Stimulated activated CD4-positive, alpha-beta T cell treated with anti-CD3 and anti-CD28 coated beads, Interleukin-1b, Interleukin-23, amount 100 ng/mL, for 48 hours (primary cell): Measurements from ENCODE around the gene MALAT1.
"Not testable (repeated sequence)": the region's sequence is repeated elsewhere in the genome, so short reads cannot be mapped to it uniquely, and the experiment has no call there.

ENCODE experiments used
- DNase-seq: peaks from one replicate; pipeline ENCODE4 v3.0.0-alpha.2; 2020

The MALAT1 gene

DNA sequence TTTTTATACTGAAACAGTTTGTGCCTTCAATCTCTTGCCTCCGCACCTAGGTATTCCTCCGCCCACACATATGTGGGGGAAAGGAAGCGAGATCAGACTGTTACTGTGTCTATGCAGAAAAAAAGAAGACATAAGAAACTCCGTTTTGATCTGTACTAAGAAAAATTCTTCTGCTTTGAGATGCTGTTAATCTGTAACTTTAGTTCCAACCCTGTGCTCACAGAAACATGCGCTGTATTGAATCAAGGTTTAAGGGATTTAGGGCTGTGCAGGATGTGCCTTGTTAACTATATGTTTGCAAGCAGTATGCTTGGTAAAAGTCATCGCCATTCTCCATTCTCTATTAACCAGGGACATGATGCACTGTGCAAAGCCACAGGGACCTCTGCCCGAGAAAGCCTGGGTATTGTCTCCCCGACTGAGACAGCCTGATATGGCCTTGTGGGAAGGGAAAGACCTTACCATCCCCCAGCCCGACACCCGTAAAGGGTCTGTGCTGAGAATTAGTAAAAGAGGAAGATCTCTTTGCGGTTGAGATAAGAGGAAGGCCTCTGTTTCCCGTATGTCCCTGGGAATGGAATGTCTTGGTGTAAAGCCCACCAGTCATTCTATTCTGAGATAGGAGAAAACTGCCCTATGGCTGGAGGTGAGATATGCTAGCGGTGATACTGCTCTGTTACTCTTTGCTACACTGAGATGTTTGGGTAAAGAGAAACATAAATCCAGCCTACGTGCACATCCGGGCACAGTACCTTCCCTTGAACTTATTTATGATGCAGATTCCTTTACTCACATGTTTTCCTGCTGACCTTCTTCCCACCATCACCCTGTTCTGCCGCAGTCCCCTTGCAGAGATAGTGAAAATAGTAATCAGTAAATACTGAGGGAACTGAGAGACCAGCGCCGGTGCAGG is 24.1 kb downstream of the MALAT1 start:
- DNase-seq = not testable (repeated sequence)

DNA sequence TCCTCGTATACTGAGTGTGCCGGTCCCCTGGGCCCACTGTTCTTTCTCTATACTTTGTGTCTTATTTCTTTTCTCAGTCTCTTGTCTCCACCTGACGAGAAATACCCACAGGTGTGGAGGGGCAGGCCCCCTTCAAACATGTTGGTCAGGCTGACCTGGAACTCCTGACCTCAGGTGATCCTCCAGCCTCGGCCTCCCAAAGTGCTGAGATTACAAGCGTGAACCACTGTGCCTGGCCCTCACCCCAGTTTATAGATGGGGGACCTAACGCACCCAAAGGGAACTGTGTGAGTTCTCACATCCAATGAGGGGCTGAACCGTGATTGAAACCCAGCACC is 24.8 kb downstream of the MALAT1 start:
- DNase-seq = not testable (repeated sequence)

DNA sequence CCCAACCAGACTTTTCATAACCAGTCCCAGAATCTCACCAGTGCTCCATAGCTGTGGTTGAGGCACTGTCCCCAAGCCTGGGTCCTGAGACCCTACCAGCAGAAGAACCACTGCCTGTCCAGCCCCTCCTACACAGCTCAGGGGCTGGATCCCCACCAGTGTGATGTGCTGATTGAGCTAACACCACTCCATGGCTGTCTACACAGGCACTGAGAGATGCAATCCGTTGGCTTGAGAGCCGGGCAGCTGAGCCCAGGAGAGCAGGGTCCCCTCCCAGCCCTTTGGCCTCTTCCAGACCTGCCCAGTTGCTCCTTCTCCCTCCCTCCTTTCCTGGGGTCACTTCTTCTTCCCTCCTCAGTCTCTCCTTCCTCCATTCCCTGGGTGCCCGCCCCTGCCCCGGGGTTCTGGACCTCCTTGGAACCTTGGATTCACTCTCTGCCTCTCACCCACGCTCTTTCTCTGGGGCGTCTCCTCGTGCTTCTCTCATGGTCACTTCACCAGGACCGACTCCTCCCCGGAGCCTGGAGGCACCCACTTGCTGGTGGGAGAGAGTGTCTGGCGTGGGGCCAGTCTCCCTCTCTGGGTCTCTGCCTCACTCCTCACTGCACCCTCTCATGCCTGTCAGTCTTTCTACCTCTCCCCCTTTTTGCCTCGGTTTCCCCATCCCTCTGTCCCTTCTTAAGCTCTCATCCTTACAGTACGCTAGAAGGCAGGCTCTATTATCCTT is 25.3 kb downstream of the MALAT1 start:
- no peak for DNase-seq

DNA sequence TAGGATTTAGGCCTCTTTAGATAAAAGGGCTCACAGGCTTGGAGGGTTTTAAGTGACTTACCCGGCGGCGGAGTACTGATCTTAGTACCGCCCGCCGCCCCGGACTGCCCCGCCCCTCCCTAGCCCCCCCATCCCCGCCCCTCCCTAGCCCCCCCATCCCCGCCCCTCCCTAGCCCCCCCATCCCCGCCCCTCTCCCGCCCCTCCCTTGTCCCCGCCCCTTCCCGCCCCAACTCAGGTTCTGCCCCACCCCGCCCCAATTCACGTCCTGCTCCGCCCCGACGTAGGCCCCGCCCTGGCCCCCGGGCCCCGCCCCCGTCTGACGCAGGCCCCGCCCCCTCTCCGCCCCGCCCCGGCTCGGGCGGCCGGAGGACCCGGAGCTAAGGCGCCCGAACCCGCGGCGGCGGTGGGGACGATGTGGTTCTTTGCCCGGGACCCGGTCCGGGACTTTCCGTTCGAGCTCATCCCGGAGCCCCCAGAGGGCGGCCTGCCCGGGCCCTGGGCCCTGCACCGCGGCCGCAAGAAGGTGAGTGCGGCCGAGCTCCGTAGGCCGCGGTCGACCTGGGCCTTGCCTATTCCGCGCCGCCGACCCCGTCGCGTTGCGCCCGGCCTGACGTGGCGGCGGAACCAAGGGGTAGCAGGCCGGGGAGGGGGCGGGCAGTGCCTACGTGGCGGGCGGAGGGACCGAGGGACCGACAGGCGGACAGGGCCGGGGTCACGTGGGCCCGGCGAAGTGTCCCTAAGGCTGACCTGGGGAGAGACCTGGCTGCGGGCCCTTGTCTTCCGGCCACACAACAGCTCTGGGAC is 26.1 kb downstream of the MALAT1 start, which contains the start of gene SCYL1:
TSS of gene SCYL1 (plus strand) at position 343 of the 805 bp plus-strand sequence. CDS start at position 414, 71 bp downstream.
- DNase-seq = peak; percentile 78

DNA sequence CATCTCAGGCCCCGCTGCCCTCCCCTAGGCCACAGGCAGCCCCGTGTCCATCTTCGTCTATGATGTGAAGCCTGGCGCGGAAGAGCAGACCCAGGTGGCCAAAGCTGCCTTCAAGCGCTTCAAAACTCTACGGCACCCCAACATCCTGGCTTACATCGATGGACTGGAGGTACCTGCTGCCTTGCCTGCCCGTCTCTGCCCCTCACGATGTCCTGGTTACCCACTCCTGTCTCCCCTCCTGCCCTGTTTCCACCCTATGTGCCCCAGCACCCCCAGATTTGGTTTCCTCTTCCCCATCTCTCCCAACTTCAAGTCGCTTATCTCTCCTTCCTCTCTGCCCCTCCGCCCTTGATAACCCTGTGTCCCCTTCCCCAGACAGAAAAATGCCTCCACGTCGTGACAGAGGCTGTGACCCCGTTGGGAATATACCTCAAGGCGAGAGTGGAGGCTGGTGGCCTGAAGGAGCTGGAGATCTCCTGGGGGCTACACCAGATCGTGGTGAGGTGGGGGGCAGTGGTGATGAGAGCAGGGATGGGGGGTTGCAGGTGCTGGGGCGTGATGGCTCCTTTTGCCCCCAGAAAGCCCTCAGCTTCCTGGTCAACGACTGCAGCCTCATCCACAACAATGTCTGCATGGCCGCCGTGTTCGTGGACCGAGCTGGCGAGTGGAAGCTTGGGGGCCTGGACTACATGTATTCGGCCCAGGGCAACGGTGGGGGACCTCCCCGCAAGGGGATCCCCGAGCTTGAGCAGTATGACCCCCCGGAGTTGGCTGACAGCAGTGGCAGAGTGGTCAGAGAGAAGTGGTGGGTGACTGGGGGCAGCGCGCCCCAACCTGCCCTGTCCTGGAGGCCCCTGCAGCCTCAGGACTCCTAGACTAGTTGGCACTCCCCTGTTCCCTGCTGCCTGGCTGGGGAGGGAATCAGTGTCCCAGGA is 27.0 kb downstream of the MALAT1 start:
- DNase-seq = no peak

DNA sequence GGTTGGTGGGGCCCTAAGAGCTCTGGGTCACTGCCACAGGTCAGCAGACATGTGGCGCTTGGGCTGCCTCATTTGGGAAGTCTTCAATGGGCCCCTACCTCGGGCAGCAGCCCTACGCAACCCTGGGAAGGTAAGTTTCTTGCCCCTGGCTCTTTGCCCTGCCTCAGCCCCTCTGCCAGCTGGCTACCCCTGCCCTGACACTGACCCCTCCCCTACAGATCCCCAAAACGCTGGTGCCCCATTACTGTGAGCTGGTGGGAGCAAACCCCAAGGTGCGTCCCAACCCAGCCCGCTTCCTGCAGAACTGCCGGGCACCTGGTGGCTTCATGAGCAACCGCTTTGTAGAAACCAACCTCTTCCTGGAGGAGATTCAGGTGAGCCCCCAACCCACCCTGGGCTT is 27.9 kb downstream of the MALAT1 start:
- no peak for DNase-seq

DNA sequence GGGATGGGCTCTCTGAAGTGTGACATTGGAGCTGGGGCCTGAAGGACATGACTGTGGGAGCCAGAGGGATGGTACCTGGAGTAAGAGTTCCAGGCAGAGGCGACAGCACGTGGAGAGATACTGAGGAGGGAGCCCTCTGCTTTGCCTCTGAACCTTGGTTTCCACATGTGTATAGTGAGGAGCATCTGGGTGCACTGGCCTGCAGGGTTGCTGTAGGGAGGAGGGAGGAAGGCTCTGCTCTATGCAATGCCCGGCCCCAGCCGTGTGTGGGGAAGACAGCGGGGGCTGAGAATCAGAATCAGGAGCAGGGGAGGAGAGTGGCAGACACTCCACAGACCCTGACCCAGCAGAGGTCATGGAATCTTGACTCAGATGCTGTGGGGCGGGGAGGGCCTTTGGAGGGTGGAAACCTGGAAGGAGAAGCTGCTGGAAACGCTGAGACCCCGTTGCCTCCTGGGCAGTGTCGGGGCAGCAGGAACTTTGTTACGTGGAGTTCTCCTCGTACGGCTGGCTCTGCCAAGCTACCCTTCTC is 30.0 kb downstream of the MALAT1 start:
- DNase-seq = no peak

DNA sequence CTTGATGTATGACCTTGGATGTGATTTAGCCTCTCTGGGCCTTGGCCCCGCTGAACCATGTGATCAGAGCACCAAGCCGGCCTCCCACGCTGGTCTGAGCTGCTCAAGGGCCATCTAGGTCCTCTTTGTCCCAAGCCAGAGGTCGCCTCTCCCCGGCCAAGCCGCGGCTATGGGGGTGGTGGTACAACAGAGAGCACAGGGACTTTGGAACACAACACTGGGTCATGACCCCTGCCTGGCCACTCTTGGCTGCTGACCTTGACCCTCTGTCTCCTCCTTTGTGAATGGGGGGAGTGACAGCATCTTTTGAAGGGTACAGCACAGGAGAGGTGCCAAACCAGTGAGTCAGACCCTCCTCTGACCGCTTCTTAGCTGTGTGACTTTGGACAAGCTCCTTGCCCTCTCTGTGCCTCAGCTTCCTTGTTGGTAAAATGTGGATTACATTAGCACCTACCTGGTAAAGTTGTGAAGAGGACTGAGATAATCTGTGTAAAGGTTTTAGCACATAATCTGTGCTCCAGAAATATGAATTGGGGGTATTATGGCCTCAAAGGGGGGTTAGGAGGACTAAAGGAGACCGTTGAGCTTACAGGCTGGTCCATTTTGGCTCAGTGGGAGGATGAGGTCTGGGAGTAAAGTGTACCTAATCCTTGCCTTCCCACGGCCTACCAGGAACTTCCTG is 30.8 kb downstream of the MALAT1 start:
- DNase-seq = no peak

DNA sequence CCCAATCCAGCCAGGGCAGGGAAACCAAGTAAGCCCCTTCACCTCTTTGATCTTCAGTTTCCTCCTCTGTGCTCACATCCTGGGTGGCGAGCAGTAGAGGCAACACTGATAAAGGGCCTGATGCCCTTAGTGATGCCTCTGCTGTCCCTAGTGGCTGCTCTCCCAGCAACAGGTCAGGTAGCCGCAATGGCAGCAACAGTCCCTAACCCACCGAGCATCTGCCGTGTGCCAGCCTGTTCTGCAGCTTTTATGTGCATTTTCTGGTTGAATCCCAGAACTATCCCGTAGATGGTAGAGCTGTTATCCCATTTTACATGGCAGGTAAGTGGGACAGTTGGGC is 31.3 kb downstream of the MALAT1 start:
- no peak for DNase-seq

DNA sequence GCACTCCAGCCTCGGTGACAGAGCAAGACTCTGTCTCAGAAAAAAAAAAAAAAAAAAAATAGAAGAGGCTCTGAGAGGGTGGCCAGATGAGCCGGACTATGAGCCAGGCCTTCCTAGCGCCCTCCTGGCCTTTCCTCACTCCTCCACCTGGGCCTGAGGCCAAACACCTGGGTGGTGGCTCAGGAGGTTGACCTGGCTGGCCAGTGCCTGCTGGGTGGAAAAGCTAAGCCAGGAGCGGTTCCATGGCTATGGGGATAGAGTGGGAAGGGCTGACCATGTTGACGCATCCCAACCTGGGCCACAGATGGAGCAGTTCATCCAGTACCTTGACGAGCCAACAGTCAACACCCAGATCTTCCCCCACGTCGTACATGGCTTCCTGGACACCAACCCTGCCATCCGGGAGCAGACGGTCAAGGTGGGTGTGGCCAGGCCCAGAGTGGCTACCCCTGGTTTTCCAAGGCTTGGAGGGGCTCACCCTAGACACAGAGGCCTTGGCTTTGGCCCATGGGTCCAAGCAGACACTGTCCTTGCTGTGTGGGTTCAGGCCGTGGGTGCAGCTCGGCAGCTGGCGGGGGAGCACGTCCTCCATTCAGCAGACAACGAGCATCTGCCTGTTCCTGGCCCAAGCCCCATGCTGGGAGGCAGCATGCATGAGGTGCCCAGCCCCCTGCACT is 33.7 kb downstream of the MALAT1 start:
- DNase-seq = no peak

DNA sequence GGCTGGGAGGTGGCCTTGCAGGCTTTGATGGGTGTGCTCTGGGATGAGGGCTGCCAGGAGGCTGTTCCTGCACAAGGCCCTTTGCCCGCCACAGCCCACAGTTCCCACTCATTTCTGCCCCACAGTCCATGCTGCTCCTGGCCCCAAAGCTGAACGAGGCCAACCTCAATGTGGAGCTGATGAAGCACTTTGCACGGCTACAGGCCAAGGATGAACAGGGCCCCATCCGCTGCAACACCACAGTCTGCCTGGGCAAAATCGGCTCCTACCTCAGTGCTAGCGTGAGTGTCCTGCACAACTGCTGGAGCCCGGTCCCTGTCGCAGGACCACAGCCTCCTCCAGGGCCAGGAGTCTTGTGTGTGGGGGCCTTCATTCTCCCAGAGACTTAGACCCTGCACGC is 36.3 kb downstream of the MALAT1 start:
- no peak for DNase-seq

DNA sequence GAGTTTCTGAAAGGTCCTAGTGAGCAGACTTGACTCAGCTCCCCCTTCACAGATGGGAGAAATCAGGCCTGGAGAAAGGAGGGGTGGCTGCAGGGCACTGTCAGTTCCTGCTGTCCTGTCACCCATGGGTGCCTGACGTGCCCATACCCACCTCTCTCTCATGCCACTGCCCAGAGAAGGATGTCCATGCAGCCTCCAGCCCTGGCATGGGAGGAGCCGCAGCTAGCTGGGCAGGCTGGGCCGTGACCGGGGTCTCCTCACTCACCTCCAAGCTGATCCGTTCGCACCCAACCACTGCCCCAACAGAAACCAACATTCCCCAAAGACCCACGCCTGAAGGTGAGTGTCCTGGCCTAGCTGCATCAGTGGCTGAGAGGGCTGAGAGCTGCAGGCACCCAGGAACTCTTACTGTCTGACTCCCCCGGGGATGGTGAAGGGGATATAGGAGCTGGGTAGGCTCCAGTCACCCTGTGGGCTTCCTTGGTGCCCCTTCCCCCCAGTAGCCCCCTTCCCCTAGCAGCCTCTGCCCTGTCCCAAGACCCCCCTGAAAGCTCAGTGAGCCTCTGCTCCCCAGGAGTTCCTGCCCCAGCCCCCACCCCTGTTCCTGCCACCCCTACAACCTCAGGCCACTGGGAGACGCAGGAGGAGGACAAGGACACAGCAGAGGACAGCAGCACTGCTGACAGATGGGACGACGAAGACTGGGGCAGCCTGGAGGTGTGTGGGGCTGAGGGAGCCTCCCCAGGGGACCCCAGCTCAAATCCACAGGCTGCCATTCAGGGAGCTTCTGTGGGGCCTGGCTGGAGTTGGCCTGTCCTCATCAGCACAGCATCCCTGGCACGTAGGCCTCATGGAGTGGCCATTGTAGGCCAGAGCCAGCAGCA is 37.8 kb downstream of the MALAT1 start:
- DNase-seq = no peak

DNA sequence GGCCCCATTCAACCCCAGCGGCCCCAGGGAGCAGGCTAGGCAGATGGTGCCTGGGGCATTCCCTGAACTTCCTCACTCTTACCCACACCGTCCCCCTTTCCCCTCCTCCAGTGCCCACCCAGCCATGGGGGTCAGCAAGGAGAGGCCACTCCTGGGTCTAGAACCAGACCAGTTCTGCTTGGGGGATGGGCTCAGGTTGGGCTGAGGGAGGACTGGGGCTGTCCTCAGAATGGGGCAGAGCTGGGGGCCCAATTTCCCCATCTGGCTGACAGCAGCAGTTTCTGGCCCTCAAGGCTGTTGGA is 38.4 kb downstream of the MALAT1 start:
- no peak for DNase-seq

DNA sequence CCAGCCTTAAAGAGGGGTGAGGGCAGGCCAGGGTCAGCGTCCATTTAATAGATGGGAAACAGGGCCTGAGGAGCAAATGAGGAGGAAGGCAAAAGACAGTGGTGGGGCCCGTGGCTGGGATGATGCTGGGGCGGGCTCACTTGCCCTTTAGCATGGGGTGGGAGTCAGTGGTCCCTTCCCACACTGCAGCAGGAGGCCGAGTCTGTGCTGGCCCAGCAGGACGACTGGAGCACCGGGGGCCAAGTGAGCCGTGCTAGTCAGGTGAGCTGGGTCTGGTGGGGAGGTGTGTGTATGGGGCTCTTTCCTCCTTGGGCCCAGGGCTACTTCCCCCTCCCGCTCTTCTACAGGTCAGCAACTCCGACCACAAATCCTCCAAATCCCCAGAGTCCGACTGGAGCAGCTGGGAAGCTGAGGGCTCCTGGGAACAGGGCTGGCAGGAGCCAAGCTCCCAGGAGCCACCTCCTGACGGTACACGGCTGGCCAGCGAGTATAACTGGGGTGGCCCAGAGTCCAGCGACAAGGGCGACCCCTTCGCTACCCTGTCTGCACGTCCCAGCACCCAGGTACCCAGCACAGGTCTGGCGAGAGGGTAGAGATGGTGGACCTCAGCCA is 38.9 kb downstream of the MALAT1 start:
- DNase-seq = no peak

DNA sequence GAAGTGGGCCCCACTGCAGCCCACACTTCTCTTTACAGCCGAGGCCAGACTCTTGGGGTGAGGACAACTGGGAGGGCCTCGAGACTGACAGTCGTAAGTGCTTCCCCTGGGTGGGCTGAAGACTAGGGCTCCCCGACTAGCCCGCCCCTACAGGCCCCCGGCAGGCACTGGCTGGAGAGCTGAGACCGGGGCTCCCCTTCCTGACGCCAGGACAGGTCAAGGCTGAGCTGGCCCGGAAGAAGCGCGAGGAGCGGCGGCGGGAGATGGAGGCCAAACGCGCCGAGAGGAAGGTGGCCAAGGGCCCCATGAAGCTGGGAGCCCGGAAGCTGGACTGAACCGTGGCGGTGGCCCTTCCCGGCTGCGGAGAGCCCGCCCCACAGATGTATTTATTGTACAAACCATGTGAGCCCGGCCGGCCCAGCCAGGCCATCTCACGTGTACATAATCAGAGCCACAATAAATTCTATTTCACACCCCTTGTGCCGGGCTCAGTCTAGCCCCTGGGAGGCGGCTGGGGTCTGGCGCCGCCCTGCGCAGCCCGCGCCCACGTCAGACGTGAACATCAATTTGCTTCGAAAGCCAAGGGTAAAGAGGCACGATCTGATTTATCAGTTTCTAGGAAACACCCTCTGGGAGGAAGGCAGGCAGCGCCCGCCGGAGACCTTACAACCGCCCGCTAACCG is 39.5 kb downstream of the MALAT1 start:
- no peak for DNase-seq

DNA sequence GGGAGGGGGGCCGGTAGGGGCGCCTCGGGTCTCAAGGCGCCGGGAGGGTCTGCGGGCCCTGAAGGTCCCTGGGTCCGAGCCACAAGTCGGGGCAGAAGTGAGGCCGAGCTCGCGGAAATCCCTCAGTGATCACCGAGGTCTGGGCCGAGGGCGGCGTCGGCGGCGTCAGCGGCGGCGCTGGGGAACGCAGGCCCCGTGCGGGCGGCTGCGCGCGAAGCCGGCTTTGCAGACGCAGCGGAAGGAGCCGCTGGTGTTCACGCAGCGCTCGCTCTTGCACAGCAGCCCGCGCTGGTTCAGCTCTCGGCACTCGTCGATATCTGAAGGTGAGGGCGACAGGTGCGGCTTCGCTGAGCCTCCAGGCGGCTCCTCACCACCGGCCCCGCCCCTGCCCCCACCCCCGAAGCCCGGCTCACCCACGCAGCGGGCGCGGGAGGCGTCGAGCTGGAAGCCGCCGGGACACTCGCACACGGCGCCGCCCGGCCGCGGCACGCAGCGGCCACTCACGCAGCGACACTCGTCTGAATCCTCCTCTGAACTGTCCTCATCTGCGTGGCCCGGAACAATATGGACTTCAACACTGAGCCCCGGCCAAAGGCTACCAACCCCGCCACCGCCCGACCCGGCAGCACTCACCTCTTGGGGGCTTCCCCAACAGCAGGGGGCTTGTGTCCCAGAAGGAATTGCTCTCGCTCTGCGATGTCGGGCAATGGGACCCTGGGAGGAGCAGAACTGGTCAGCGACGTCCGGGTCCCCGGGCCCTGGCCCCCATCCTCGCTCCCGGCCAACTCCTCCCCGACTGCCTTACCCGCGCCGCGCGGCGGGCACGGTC is 40.3 kb downstream of the MALAT1 start:
- DNase-seq = no peak

DNA sequence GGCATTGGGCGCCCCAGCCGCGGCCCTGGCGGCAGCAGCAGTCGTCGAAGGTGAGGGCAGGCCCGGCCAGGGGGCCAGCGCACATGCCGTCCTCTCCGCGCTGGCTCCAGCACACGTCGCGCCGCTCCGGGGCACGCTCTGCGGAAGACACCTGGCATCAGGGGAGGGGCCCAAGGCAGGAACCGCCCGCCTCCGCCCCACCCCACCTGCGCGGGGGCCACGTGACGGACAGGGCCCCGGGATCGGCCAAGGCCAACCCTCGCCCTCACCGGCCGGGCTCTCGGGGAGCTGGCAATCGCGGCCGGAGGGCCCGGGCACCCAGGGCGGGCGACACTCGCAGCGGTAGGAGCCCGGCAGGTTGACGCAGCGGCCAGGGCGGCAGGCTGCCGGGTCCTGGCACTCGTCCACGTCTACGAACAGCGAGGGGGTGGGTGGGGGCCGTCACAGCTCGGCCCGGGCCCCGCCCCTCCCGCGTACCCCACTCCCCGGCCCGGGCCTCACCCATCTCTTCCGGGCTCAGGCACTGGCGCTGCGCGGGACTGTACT is 41.0 kb downstream of the MALAT1 start:
- no peak for DNase-seq
